Prostate gland (tissue), 2 donors: ENCODE results near the gene NPTXR.

Experiments used
- POLR2A ChIP-seq: fragments of 450-650 bp; IDR thresholded peaks from one replicate; pipeline ENCODE4 v1.6.1; 2016; ENCODE audit warnings: antibody characterized with exemption, mild to moderate bottlenecking
- TF ChIP-seq, protein P1 (sequence below), 4 experiments: fragments of 200-600 bp in 2 of 4; fragments of 450-650 bp in 2 of 4; sonication (generic) in 2 of 4; IDR thresholded peaks; 1 replicate in 3 of 4; 2 replicates in 1 of 4; pipeline ENCODE4 v1.5.1; 2016 to 2019; ENCODE audit warnings: antibody characterized with exemption in 4 of 4, mild to moderate bottlenecking in 2 of 4, moderate library complexity in 2 of 4

DNA sequence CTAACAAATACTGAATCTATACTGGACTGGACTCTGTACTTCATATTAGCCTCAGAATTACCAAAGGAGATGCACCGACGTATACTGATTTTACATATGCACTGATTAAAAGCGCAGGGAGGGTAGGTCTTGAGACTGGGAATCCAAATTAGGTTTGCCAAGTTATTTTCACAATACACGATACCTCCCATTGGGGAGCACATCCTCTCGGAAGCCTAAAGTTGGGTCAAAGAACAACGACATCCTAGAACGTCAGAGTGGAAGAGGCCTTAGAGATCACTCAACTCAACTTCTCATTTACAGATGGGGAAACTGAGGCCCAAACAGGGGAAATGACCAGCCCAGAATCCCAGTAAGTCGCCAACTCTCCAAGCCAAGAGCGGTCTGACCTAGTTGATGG is 50.5 kb downstream of the NPTXR start:
- TF ChIP-seq, protein P1, sequence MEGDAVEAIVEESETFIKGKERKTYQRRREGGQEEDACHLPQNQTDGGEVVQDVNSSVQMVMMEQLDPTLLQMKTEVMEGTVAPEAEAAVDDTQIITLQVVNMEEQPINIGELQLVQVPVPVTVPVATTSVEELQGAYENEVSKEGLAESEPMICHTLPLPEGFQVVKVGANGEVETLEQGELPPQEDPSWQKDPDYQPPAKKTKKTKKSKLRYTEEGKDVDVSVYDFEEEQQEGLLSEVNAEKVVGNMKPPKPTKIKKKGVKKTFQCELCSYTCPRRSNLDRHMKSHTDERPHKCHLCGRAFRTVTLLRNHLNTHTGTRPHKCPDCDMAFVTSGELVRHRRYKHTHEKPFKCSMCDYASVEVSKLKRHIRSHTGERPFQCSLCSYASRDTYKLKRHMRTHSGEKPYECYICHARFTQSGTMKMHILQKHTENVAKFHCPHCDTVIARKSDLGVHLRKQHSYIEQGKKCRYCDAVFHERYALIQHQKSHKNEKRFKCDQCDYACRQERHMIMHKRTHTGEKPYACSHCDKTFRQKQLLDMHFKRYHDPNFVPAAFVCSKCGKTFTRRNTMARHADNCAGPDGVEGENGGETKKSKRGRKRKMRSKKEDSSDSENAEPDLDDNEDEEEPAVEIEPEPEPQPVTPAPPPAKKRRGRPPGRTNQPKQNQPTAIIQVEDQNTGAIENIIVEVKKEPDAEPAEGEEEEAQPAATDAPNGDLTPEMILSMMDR (IDR thresholded peaks at IDR 0.05), result no peak
- no peak for TF ChIP-seq POLR2A
